Measurements from ENCODE around the gene CCM2.

DNA sequence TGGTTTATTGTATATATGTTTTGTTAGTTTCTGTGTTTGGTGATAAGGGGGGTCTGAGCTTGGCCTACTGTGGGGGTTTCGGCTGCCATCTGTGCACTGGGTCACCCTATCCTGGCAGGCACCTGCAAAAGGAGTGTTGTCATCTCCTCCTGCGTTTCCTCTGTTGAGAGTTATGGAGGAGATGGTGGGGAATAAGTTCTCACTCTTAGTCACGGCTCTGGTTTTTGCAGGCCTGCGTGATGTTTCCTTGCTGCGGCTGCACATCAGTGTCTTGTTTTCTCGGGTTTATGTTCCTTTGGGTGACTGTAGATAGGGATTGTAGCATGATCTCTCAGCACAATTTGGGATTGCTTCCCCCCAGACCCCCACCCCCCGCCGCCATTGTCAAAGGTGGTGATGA is 36.8 kb downstream of the CCM2 start:
- TF ChIP-seq, protein P1, sequence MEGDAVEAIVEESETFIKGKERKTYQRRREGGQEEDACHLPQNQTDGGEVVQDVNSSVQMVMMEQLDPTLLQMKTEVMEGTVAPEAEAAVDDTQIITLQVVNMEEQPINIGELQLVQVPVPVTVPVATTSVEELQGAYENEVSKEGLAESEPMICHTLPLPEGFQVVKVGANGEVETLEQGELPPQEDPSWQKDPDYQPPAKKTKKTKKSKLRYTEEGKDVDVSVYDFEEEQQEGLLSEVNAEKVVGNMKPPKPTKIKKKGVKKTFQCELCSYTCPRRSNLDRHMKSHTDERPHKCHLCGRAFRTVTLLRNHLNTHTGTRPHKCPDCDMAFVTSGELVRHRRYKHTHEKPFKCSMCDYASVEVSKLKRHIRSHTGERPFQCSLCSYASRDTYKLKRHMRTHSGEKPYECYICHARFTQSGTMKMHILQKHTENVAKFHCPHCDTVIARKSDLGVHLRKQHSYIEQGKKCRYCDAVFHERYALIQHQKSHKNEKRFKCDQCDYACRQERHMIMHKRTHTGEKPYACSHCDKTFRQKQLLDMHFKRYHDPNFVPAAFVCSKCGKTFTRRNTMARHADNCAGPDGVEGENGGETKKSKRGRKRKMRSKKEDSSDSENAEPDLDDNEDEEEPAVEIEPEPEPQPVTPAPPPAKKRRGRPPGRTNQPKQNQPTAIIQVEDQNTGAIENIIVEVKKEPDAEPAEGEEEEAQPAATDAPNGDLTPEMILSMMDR (IDR thresholded peaks at IDR 0.05): no peak
- TF ChIP-seq POLR2A (IDR thresholded peaks at IDR 0.05): no peak

Data from prostate gland (tissue), 2 donors.